SH-SY5Y (cell line): Measurements from ENCODE around the gene TPGS1.

Experiments used
- GATA2 ChIP-seq: IDR thresholded peaks from 2 replicates; pipeline ENCODE4 v1.6.1; 2011; ENCODE audit warnings: mild to moderate bottlenecking, low read depth, low read length
- GATA3 ChIP-seq: IDR thresholded peaks from 2 replicates; pipeline ENCODE4 v1.6.1; 2011; ENCODE audit warnings: low read depth, mild to moderate bottlenecking, low read length, moderate library complexity

The TPGS1 gene

DNA sequence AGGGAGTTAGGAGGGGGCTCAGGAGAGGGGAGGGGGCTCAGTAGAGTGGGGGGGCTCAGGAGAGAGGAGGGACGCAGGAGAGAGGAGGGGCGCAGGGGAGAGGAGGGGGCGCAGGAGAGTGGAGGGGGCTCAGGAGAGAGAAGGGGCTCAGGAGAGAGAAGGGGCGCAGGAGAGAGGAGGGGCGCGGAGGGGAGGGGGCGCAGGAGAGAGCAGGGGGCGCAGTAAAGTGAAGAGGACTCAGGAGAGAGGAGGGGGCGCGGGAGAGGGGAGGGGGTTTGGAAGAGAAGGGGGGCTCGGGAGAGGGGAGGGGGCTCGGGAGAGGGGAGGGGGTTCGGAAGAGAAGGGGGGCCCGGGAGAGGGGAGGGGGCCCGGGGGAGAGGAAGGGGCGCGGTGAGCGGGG lies 10.3 kb upstream of the TPGS1 start:
- TF ChIP-seq GATA3, result no peak
- no peak for TF ChIP-seq GATA2

DNA sequence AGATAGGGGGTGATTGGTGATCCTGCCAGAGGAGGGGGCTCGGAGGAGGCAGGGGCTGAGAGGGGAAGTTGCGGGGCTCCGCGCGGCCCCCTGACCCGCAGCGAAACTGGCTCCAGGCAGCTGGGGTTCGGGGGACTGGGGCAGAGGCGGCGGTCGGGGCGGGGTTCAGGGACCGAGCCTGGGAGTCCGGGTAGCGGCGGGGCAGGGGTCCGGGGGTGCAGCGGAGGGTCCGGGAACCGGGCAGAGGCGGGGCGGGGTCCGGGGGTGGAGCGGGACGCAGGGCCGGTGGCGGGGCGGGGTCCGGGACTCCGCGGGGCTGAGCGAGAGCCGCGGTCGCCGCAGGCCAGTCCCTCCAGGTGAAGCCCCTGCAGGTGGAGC lies 9.8 kb upstream of the TPGS1 start:
- TF ChIP-seq GATA3 (no peak), GATA2 (no peak)

DNA sequence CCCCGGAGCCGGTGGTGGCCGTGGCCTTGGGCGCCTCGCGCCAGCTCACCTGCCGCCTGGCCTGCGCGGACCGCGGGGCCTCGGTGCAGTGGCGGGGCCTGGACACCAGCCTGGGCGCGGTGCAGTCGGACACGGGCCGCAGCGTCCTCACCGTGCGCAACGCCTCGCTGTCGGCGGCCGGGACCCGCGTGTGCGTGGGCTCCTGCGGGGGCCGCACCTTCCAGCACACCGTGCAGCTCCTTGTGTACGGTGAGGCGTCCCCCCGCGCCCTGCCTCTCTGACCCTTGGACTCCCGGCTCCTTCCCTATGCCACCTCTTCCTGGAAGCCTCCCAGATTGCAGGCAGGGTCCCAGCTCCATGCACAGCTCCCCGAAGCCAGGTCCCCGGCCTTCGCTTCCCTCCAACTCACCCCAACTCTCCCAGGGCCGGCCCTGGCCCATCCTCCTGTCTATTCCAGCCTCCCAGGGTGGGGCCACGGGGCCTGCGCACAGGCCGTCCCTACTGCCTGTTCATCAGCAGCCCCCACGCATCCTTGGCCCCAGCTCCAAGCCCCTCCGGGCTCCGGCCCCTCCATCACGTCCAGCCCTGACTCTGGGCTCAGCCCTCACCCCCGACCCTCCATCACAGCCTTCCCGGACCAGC lies 9.3 kb upstream of the TPGS1 start:
- TF ChIP-seq GATA3, result no peak
- TF ChIP-seq GATA2, result no peak

DNA sequence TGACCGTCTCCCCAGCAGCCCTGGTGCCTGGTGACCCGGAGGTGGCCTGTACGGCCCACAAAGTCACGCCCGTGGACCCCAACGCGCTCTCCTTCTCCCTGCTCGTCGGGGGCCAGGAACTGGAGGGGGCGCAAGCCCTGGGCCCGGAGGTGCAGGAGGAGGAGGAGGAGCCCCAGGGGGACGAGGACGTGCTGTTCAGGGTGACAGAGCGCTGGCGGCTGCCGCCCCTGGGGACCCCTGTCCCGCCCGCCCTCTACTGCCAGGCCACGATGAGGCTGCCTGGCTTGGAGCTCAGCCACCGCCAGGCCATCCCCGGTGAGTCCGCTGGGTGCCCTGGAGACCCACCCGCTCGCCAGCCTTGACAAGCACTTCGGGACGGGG lies 8.8 kb upstream of the TPGS1 start:
- TF ChIP-seq GATA3, result no peak
- TF ChIP-seq GATA2, result no peak

DNA sequence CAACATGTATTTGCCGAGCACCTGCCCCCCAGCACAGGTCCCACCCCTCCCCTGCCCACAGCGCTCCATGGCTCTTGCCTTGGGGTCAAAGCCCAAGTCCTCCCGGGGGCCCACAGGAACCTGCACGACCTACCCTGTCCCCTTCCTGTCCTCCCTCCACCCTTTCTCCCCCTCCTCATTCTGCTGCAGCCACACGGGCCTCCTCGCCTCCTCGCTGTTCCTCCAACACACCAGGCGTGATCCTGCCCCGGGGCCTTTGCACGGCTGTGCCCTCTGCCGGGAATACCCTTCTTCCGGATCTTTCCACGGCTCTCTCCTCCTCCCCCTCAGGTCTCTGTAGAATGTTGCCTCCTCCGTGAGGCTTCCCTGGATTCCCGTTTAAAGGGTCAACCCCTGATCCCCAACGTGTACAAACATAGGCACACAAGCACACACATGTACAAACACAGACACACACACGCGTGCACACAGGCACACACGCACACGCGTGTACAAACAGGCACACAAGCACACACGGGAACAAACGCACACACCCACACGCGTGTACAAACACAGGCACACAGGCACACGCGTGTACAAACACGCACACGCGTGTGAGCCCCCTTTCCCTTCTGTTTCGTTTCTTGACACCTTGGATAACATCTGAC lies 8.2 kb upstream of the TPGS1 start:
- TF ChIP-seq GATA2, result no peak
- TF ChIP-seq GATA3, result no peak

DNA sequence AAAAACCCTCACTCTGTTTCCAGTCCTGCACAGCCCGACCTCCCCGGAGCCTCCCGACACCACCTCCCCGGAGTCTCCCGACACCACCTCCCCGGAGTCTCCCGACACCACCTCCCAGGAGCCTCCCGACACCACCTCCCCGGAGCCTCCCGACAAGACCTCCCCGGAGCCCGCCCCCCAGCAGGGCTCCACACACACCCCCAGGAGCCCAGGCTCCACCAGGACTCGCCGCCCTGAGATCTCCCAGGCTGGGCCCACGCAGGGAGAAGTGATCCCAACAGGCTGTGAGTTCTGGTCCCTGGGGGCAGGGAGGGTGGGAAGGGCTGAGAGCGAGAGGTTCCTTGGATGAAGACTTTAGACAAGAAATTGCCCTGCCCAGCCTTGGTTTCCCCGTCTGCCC lies 5.7 kb upstream of the TPGS1 start:
- TF ChIP-seq GATA3 (no peak), GATA2 (no peak)

DNA sequence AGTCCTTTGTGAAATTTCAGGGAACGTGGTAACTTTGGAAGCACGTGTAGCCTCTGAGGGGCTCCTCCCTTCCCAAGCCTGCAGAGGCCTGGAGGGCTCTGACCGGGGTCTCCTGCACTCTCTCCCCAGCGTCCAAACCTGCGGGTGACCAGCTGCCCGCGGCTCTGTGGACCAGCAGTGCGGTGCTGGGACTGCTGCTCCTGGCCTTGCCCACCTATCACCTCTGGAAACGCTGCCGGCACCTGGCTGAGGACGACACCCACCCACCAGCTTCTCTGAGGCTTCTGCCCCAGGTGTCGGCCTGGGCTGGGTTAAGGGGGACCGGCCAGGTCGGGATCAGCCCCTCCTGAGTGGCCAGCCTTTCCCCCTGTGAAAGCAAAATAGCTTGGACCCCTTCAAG lies 2.7 kb upstream of the TPGS1 start:
- no peak for TF ChIP-seq GATA3
- TF ChIP-seq GATA2, result no peak

DNA sequence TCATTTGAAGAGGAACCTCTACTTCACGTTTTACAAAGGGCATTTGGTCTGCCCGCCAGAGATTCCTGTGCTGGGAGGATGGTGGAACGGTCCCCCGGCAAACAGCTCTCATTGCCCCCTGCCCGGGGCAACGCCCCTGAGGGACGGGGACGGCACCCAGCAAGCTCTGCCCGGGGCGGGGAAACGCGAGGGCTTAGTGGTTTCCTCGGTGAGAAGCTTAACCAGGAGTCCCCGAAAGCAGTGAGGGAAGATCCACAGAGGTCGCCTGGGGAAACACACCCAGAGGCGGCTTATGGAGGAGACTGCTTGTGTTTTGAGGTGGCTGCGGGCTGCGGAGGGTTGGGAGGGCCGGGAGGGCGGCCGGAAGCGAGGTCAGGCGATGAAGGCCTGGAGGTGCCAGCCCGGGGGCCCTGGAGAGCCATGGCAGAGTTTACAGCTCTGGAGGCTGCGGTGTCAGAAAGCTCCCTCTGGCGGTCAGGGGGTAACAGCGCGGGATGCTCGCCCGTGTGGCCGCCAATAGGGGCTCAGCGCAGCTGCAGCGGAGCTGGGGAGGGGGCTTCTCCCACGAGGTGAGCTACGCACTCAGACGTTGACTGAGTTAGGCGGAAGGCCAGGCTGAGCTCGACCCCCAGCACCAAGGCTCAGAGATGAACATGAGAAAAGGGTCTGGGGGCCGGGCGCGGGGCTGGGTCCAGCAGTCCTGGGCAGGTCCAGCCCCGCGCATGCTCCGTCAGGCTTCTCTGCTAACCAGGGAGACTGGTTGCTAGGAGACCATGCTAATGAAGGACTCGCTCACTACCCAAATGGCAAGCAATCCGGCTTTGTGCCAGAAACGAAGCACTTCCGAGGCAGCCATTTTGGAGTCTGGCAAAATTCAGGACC lies 652 bp upstream of the TPGS1 start:
- TF ChIP-seq GATA3 (no peak), GATA2 (no peak)

DNA sequence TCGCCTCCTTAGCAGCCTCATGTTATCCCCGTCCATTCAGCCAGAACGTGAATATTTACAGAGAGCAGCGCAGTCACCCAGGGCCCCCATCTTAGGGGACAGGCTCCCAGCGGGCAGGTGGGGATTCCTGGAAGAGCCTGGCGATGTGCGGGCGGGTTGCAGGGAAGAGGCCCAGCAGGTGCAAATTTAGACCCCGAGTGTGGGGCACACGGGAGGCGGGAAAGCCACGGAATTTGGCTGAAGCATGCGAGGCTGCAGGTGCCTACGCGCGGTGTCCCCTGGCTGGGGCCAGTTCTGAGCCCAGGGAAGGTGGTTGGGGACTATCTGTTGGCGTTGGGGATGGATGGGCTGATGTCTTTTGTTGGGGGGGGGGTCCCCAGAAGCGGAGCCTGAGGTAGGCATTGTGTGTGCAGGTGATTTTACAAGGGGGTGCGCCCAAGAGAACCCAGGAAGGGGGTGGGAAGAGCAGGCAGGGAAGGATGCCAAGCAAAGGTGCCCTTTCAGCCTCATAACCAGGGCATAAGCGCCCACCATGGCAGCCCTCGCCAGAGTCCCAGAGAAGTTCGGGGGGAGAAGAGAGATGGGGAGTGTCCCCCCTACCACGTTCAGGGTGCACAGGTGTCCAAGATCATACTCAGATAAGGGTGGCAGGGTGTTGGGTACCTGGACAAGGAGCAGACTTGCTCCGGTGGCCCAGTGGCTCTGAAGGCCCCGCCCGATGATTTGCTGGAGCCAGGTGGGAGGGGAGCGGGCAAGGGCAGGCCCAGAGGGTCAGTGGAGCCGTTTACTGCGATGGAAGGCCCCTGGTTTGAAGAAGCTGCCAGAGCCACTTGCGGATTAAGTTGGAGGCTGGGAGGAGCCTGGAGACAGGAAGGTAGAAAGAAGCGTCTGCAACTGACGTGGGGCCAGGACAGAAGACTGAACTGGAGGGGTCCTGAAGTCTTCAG lies 1.2 kb downstream of the TPGS1 start:
- TF ChIP-seq GATA3, result no peak
- TF ChIP-seq GATA2, result no peak

DNA sequence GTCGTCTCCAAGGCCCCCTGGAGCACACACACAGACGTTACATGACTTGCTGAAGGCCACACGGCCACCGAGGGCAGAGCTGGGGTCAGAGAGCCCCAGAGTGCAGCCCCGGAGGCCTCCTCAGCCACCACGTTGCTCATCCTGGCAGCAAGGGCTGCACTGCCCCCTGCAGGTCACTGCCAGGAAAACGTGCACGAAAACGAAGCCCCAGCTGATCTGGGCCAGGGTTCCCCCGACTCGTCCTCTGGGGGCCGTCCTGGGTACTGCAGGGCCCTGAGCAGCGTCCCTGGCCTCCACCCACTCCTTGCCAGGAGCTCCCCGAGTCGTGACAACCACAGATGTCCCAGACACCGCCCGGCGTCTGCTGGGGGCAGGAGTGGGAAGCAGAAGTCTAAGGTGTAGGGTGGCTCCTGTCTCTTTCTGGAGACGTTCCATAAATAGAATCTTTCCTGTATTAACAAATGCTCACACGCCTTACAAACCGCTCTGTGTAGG lies 3.4 kb downstream of the TPGS1 start:
- no peak for TF ChIP-seq GATA2

DNA sequence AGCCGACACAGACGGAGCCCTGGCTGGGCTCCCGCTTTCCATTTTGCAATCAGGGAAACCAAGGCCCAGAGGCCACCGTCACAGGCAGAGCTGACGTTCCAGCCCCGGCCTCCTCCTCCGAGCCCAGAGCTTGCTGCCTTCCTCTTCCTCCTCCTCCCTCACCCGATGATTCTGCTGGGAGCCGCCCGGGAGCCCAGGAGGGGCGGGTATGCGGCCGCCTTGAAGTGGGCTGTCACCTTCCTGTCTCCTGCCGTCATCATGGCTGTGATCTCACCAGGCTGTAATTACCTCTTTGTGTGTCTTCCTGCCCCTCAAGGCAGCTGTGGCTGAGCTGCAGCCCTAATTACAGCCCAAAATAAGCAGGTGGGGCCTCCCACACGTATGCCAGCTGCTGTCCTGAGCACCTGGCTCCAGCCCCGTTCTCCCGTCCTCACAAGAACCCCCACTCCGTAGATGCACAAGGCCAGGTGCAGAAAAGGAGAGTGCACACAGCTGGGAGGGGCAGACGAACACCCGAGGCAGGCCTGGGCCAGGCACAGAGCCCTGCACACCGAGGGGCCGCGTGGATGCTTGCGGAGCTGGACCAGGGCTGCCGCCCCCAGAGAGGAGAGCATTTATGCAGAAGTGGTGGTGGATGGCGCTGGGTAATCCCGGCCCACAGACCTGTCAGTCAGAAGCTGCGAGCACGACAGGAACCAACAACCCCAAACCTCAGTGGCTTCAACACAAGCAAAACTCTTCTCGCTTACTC lies 4.0 kb downstream of the TPGS1 start:
- no peak for TF ChIP-seq GATA2
- no peak for TF ChIP-seq GATA3

DNA sequence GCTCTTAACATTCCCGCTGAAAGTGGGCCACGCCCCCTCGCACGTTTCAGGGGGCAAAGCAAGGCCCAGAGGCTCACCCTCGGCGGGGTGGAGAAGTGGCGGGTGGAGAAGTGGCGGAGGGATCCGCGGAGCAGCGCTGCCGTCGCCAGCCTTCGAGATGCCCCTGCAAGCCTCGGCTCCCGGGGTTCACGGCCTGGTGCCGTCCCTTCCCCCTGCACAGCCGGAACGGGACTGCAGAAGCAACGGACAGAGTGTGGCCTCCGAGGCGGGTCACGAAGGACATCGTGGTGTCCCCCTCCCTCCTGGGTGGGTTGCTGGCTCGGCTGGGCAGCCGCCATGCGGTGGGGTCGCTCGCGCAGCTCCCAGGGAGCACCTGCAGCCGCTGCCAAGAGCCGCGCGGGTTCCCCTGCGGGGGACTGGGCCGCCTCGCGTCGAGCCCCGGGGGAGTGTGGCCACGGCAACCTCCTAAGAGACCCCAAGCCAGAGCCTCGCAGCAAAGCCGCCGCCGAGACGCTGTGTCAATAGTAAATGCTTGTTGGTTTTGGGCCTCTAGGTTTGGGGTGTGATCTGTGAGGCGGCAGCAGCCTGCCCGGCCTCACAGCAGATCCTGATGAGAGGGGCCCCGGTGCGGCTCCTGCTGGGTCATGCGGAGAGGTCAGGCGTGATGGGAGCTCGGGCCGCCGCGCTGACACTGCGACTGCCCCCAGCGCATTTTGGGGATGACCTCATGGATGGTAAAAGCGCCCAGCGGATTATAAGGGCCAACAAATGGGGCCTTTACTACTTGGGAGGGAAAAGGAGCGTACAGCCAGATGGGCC lies 5.5 kb downstream of the TPGS1 start:
- no peak for TF ChIP-seq GATA2
- no peak for TF ChIP-seq GATA3
